WTC11 (cell line): ENCODE results near the gene ABLIM2. TPM values are rescaled to one million over a fixed set of nuclear protein-coding genes. Genes with fewer than 3 reads are reported as not detected.

Experiments used
- ATAC-seq: fragments of 200-7000 bp; cut with Tn5 transposase; 2 replicates; pipeline ENCODE4 v1.10.0; 2021; ENCODE audit warnings: mild to moderate bottlenecking, moderate library complexity
- CTCF ChIA-PET: fragments of 300-600 bp; sonication (Branson Sonifier 250); formaldehyde crosslinking; loops from one replicate; lab custom pipeline; 2021; ENCODE audit warnings: antibody characterized with exemption; lab: Charles Lee
- POLR2A ChIA-PET: fragments of 350-600 bp; sonication (Branson Sonifier 250); formaldehyde crosslinking; loops from one replicate; lab custom pipeline; 2021; ENCODE audit warnings: antibody characterized with exemption; lab: Charles Lee
- DNase-seq: peaks from one replicate; pipeline ENCODE4 v3.0.0; 2021; ENCODE audit warnings: low spot score
- H3K27ac Mint-ChIP-seq: 2 replicates; pipeline ENCODE4 v1.8.0; 2021; ENCODE audit warnings: mixed read lengths
- H3K27me3 Mint-ChIP-seq: 2 replicates; pipeline ENCODE4 v1.8.0; 2021; ENCODE audit warnings: low read depth, mild to moderate bottlenecking, moderate library complexity, mixed read lengths
- H3K36me3 Mint-ChIP-seq: 2 replicates; pipeline ENCODE4 v1.8.0; 2021; ENCODE audit warnings: mixed read lengths
- H3K4me1 Mint-ChIP-seq: 2 replicates; pipeline ENCODE4 v1.8.0; 2022; ENCODE audit warnings: mixed read lengths
- H3K4me3 Mint-ChIP-seq: 2 replicates; pipeline ENCODE4 v1.8.0; 2021; ENCODE audit warnings: mild to moderate bottlenecking, moderate library complexity, mixed read lengths
- H3K9me3 Mint-ChIP-seq: 2 replicates; pipeline ENCODE4 v1.8.0; 2021; ENCODE audit warnings: mixed read lengths
- ARID4B ChIP-seq: sonication (generic); formaldehyde crosslinking; IDR thresholded peaks from 2 replicates; pipeline ENCODE4 v1.8.0; 2023; ENCODE audit warnings: missing genetic modification reagents, mild to moderate bottlenecking, borderline replicate concordance
- CTCF ChIP-seq: fragments of 200-600 bp; IDR thresholded peaks from 2 replicates; pipeline ENCODE4 v1.8.0; 2022; ENCODE audit warnings: antibody characterized with exemption
- ETV6 ChIP-seq: sonication (generic); formaldehyde crosslinking; IDR thresholded peaks from 2 replicates; pipeline ENCODE4 v1.8.1; 2022; ENCODE audit warnings: mild to moderate bottlenecking, missing genetic modification reagents
- KAT7 ChIP-seq: sonication (generic); formaldehyde crosslinking; IDR thresholded peaks from 2 replicates; pipeline ENCODE4 v1.8.1; 2023; ENCODE audit warnings: missing genetic modification reagents, mild to moderate bottlenecking, borderline replicate concordance
- MYBL2 ChIP-seq: sonication (generic); formaldehyde crosslinking; IDR thresholded peaks from 2 replicates; pipeline ENCODE4 v1.8.1; 2023; ENCODE audit warnings: mild to moderate bottlenecking, moderate library complexity, missing genetic modification reagents
- PREB ChIP-seq: sonication (generic); formaldehyde crosslinking; IDR thresholded peaks from 2 replicates; pipeline ENCODE4 v1.8.1; 2022; ENCODE audit warnings: mild to moderate bottlenecking, missing genetic modification reagents, moderate library complexity, borderline replicate concordance
- RORB ChIP-seq: fragments of 250-450 bp; sonication (Bioruptor Pico); IDR thresholded peaks from 2 replicates; pipeline ENCODE4 v1.9.0; 2021; ENCODE audit warnings: mild to moderate bottlenecking
- STAT6 ChIP-seq: sonication (generic); formaldehyde crosslinking; conservative IDR thresholded peaks from 2 replicates; pipeline ENCODE4 v1.8.1; 2023; ENCODE audit warnings: mild to moderate bottlenecking, low read depth, missing genetic modification reagents, moderate library complexity
- TEAD4 ChIP-seq: sonication (generic); formaldehyde crosslinking; IDR thresholded peaks from 2 replicates; pipeline ENCODE4 v1.8.0; 2022; ENCODE audit warnings: mild to moderate bottlenecking, missing genetic modification reagents
- ZBTB21 ChIP-seq: sonication (generic); formaldehyde crosslinking; IDR thresholded peaks from 2 replicates; pipeline ENCODE4 v1.8.1; 2023; ENCODE audit warnings: mild to moderate bottlenecking, missing genetic modification reagents, borderline replicate concordance
- ZNF232 ChIP-seq: sonication (generic); formaldehyde crosslinking; IDR thresholded peaks from 2 replicates; pipeline ENCODE4 v1.8.0; 2022; ENCODE audit warnings: mild to moderate bottlenecking, missing genetic modification reagents
- ZNF423 ChIP-seq: fragments of 250-450 bp; sonication (Bioruptor Pico); IDR thresholded peaks from 2 replicates; pipeline ENCODE4 v2.1.2; 2022; ENCODE audit warnings: mild to moderate bottlenecking, moderate library complexity
- total RNA-seq: library from RNA; stranded (reverse); gene quantifications from 3 replicates; pipeline ENCODE4 v1.2.3, GENCODE V29; 2021
- TF ChIP-seq, protein P1 (sequence below): fragments of 250-450 bp; sonication (Bioruptor Pico); IDR thresholded peaks from 2 replicates; pipeline ENCODE4 v1.9.0; 2021; ENCODE audit warnings: mild to moderate bottlenecking
- TF ChIP-seq, protein P2 (sequence below): sonication (generic); formaldehyde crosslinking; IDR thresholded peaks from 2 replicates; pipeline ENCODE4 v1.8.1; 2023; ENCODE audit warnings: mild to moderate bottlenecking, missing genetic modification reagents

Gene ABLIM2
- total RNA-seq, 1 experiment from 2014 or later: 2.6 TPM

GRCh38 chr4:8037150-8037769, 121.4 kb downstream of the ABLIM2 start:
- H3K27me3 Mint-ChIP-seq: no peaks in the 10 kb centered on the region
- H3K9me3 Mint-ChIP-seq: no peaks in the 10 kb centered on the region
- H3K27ac Mint-ChIP-seq: peak overlapping the region; percentile 40; the same call in 1 of the 2 replicates
- ATAC-seq (no peak), DNase-seq (no peak)
- no peak overlapping the region for H3K4me3 Mint-ChIP-seq
- H3K4me1 Mint-ChIP-seq: peaks cover 12% of the 10 kb centered on the region
- ChIA-PET POLR2A (no interaction called here), CTCF (interaction anchor here (2.0 to 2.2 kb wide), 2 partner anchors 43 to 48 kb away, joined by 6 to 7 read pairs; no protein-coding TSS in a partner anchor)
- H3K36me3 Mint-ChIP-seq: no peaks in the 10 kb centered on the region
- TF ChIP-seq MYBL2 (CRISPR knock-in tag) (no peak), ZNF423 (no peak), KAT7 (no peak), ETV6 (CRISPR knock-in tag) (no peak), ZBTB21 (CRISPR knock-in tag) (no peak), TEAD4 (CRISPR knock-in tag) (no peak), CTCF (no peak), RORB (no peak), PREB (CRISPR knock-in tag) (no peak)
- TF ChIP-seq, protein P1, sequence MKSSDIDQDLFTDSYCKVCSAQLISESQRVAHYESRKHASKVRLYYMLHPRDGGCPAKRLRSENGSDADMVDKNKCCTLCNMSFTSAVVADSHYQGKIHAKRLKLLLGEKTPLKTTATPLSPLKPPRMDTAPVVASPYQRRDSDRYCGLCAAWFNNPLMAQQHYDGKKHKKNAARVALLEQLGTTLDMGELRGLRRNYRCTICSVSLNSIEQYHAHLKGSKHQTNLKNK: no peak
- TF ChIP-seq, all 79 proteins: peak for 0

GRCh38 chr4:8035371-8035780, 123.2 kb downstream of the ABLIM2 start:
- Mint-ChIP-seq H3K27me3 (no peaks in the 10 kb centered on the region), H3K4me3 (no peak overlapping the region)
- ATAC-seq: no peak
- POLR2A ChIA-PET: no interaction called here
- TF ChIP-seq ZNF232 (CRISPR knock-in tag) (no peak), STAT6 (CRISPR knock-in tag) (no peak), ARID4B (CRISPR knock-in tag) (no peak)
- TF ChIP-seq, protein P2, sequence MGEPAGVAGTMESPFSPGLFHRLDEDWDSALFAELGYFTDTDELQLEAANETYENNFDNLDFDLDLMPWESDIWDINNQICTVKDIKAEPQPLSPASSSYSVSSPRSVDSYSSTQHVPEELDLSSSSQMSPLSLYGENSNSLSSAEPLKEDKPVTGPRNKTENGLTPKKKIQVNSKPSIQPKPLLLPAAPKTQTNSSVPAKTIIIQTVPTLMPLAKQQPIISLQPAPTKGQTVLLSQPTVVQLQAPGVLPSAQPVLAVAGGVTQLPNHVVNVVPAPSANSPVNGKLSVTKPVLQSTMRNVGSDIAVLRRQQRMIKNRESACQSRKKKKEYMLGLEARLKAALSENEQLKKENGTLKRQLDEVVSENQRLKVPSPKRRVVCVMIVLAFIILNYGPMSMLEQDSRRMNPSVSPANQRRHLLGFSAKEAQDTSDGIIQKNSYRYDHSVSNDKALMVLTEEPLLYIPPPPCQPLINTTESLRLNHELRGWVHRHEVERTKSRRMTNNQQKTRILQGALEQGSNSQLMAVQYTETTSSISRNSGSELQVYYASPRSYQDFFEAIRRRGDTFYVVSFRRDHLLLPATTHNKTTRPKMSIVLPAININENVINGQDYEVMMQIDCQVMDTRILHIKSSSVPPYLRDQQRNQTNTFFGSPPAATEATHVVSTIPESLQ (CRISPR knock-in tag): no peak
- TF ChIP-seq, all 79 proteins: peak for 0
- H3K36me3 Mint-ChIP-seq: no peaks in the 10 kb centered on the region
- H3K4me1 Mint-ChIP-seq: peaks cover 12% of the 10 kb centered on the region
- H3K27ac Mint-ChIP-seq: no peak overlapping the region
- CTCF ChIA-PET: no interaction called here
- H3K9me3 Mint-ChIP-seq: no peaks in the 10 kb centered on the region
- DNase-seq: no peak
